GM12878 (cell line): ENCODE measurements around the gene RNF168. TPM values are rescaled to one million over a fixed set of nuclear protein-coding genes. Genes with fewer than 3 reads are reported as not detected.

Experiments
- ATAC-seq: fragments of 200-7000 bp; cut with Tn5 transposase; 3 replicates; pipeline ENCODE4 v1.9.1; 2020; ENCODE audit warnings: mild to moderate bottlenecking, moderate library complexity
- BruUV-seq: library from RNA; stranded (reverse); fragments of 400-500 nt; replicated peaks from 2 replicates; lab custom pipeline; 2021; lab: Mats Ljungman, UMichigan
- CTCF ChIA-PET: fragments of 300-600 bp; sonication (Branson Sonifier 250); formaldehyde crosslinking; extraction: SDS; loops from one replicate; lab custom pipeline; 2021; ENCODE audit warnings: inconsistent platforms; lab: Yijun Ruan, JAX
- POLR2A ChIA-PET: fragments of 350-600 bp; formaldehyde crosslinking; extraction: SDS; loops from one replicate; lab custom pipeline; 2021; ENCODE audit warnings: inconsistent platforms; lab: Charles Lee
- RAD21 ChIA-PET: fragments of 300-600 bp; sonication (Branson Sonifier 250); formaldehyde crosslinking; loops from one replicate; lab custom pipeline; 2023; ENCODE audit warnings: antibody characterized with exemption; ENCODE audit not compliant: unreplicated experiment; lab: Charles Lee
- SMC1A ChIA-PET: fragments of 300-600 bp; sonication (Branson Sonifier 250); formaldehyde crosslinking; loops from one replicate; lab custom pipeline; 2023; ENCODE audit not compliant: unreplicated experiment, uncharacterized antibody; lab: Charles Lee
- DNase-seq: peaks from one replicate; pipeline ENCODE4 v3.0.0-alpha.2; 2011; ENCODE audit warnings: low read depth, low spot score
- FAIRE-seq: peaks from 3 replicates; lab custom pipeline; 2011; peaks lifted over from hg19 to GRCh38; lab: Jason Lieb, UNC
- H2AFZ ChIP-seq: 2 replicates; pipeline ENCODE4 v1.6.0; 2011; ENCODE audit warnings: low read depth, low read length, control low read depth; ENCODE audit not compliant: control insufficient read depth
- H3K27ac ChIP-seq: 2 replicates; pipeline ENCODE4 v1.5.1; 2011; ENCODE audit warnings: control low read depth; ENCODE audit not compliant: control insufficient read depth, insufficient read depth
- H3K27me3 ChIP-seq, 2 experiments: replicated peaks in 1 of 2; 2 replicates each; pipeline versions ENCODE4 v1.6.0 to v1.6.1; 2011; ENCODE audit warnings: low read length in 1 of 2; ENCODE audit not compliant: control insufficient read depth in 2 of 2, insufficient read depth in 2 of 2
- H3K36me3 ChIP-seq, 2 experiments: 2 replicates each; pipeline ENCODE4 v1.5.1; 2011; ENCODE audit warnings: low read length in 1 of 2; ENCODE audit not compliant: control insufficient read depth in 2 of 2, insufficient read depth in 2 of 2
- H3K4me1 ChIP-seq: 2 replicates; pipeline ENCODE4 v1.6.1; 2011; ENCODE audit warnings: mild to moderate bottlenecking, low read length, moderate library complexity, mixed read lengths; ENCODE audit not compliant: control insufficient read depth, insufficient read depth
- H3K4me2 ChIP-seq: 2 replicates; pipeline ENCODE4 v1.6.0; 2011; ENCODE audit warnings: control low read depth; ENCODE audit not compliant: control insufficient read depth, insufficient read depth
- H3K4me3 ChIP-seq: fragments of 200-600 bp; sonication (generic); 2 replicates; pipeline ENCODE4 v1.5.1; 2016
- H3K79me2 ChIP-seq: 2 replicates; pipeline ENCODE4 v1.6.0; 2011; ENCODE audit warnings: low read length; ENCODE audit not compliant: control insufficient read depth, insufficient read depth
- H3K9ac ChIP-seq: 2 replicates; pipeline ENCODE4 v1.8.0; 2011; ENCODE audit warnings: low read length, control low read depth, mixed read lengths; ENCODE audit not compliant: control insufficient read depth, insufficient read depth
- H3K9me3 ChIP-seq: replicated peaks from 3 replicates; pipeline ENCODE4 v1.5.1; 2011; ENCODE audit warnings: mild to moderate bottlenecking, low read length; ENCODE audit not compliant: control insufficient read depth, insufficient read depth
- H4K20me1 ChIP-seq: 2 replicates; pipeline ENCODE4 v1.6.0; 2011; ENCODE audit not compliant: control insufficient read depth, insufficient read depth
- CBX5 ChIP-seq: sonication (generic); IDR thresholded peaks from 2 replicates; pipeline ENCODE4 v1.6.1; 2016; ENCODE audit warnings: low read depth, moderate library complexity, mild to moderate bottlenecking, inconsistent platforms
- CHD4 ChIP-seq: fragments of 200-600 bp; sonication (generic); IDR thresholded peaks from 2 replicates; pipeline ENCODE4 v1.6.1; 2016; ENCODE audit warnings: mild to moderate bottlenecking
- IKZF2 ChIP-seq, 2 experiments: fragments of 450-650 bp; IDR thresholded peaks; 2 replicates each; pipeline ENCODE4 v1.6.1; 2017; ENCODE audit warnings: mild to moderate bottlenecking in 2 of 2, moderate library complexity in 2 of 2
- POLR2A ChIP-seq: IDR thresholded peaks from 2 replicates; pipeline ENCODE4 v1.6.1; 2011; ENCODE audit warnings: low read depth, mild to moderate bottlenecking, low read length
- SRF ChIP-seq, 2 experiments: IDR thresholded peaks; 2 replicates each; pipeline ENCODE4 v1.6.1; 2011; ENCODE audit warnings: low read depth in 2 of 2, low read length in 2 of 2, mild to moderate bottlenecking in 1 of 2, moderate library complexity in 1 of 2
- YBX1 ChIP-seq: fragments of 450-650 bp; IDR thresholded peaks from 2 replicates; pipeline ENCODE4 v1.6.1; 2016; ENCODE audit warnings: antibody characterized with exemption
- WGBS: methylation state at CpG from one replicate; pipeline ENCODE4 v1.1.6; 2016; ENCODE audit warnings: low lambda C conversion rate; ENCODE audit not compliant: insufficient replicate concordance, insufficient coverage; ENCODE audit errors: missing lambda C conversion rate; 5-methylcytosine and 5-hydroxymethylcytosine counted together
- in situ Hi-C: fragments of 300-500 bp; cut with MboI; formaldehyde crosslinking; loops from 9 replicates; pipeline ENCODE4 v1.14.3; 2018; ENCODE audit warnings: mixed read lengths
- intact Hi-C: fragments of 100-400 bp; cut with micrococcal nuclease; formaldehyde crosslinking; loops from one replicate; pipeline ENCODE4 v1.14.2; 2022; ENCODE audit not compliant: unreplicated experiment
- polyA plus RNA-seq, 11 experiments: library from polyadenylated mRNA; depleted of rRNA in 4 of 11; unstranded in 6 of 11; stranded (reverse) in 5 of 11; fragments of >200 nt; fragmentation: Nextera tagmentation in 4 of 11; fragmentation: Illumina TruSeq in 1 of 11; extraction: Ambion mirVana in 4 of 11; extraction: Trizol in 1 of 11; gene quantifications; 1 replicate in 1 of 11; 2 replicates in 10 of 11; pipeline versions ENCODE4 v1.2.1 to v1.2.3, GENCODE V29; 2011 to 2016; ENCODE audit warnings: inconsistent platforms in 2 of 11, missing spikeins in 2 of 11, low read depth in 1 of 11
- total RNA-seq, 4 experiments: library from RNA; depleted of rRNA in 3 of 4; stranded (reverse); fragments of >200 nt in 3 of 4; fragmentation: Illumina TruSeq in 1 of 4; extraction: Trizol in 1 of 4; gene quantifications; 2 replicates each; pipeline versions ENCODE4 v1.2.1 to v1.2.3, GENCODE V29; 2013 to 2021
- TF ChIP-seq, protein P1 (sequence below): IDR thresholded peaks from 2 replicates; pipeline ENCODE4 v1.6.1; 2011; ENCODE audit warnings: borderline replicate concordance, low read depth, mild to moderate bottlenecking, moderate library complexity, mixed read lengths, low read length; ENCODE audit not compliant: insufficient read depth; ENCODE audit errors: extremely low read length
- TF ChIP-seq, protein P2 (sequence below): fragments of 450-650 bp; IDR thresholded peaks from 2 replicates; pipeline ENCODE4 v1.6.1; 2016; ENCODE audit warnings: mild to moderate bottlenecking, moderate library complexity, borderline replicate concordance
- TF ChIP-seq, protein P3 (sequence below): IDR thresholded peaks from 2 replicates; pipeline ENCODE4 v1.6.1; 2012; ENCODE audit warnings: low read depth, low read length, improper control_type of control experiment

Gene RNF168
- total and polyA plus RNA-seq, 10 of the 15 experiments (the other 5 are each of a cell fraction or from before 2014, with no cell fraction given), result 12.7 to 47.5 (median 24.8) TPM

DNA sequence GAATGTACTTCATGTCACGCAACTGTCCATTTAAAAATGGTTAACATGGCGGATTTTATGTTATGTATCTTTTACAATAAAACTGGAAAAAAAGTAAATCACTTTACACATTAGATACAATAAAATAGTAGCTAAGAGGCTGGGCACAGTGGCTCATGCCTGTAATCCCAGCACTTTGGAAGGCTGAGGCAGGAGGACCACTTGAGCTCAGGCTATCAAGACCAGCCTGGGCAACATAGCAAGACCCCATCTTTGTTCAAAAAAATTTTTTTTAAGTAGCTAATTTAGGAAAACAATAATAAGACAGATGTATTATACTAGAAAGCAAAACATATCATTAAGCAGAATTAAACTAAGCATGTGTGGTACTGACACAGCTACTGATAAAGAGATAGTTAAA lies 11.5 kb downstream of the RNF168 start:
- in situ Hi-C loops, result no loop called here
- 100% methylated on average over 2 of the region's 2 CpGs for WGBS
- no peak for FAIRE-seq

More for the DNA sequence above, 11.5 kb downstream of the RNF168 start:
- H3K27me3 ChIP-seq, result no peaks in the 10 kb centered on the region
- no peak overlapping the region for H3K9ac ChIP-seq
- ChIA-PET CTCF (interaction anchor here (1.6 kb wide), 1 partner anchor 238 kb away, joined by 4 read pairs; no protein-coding TSS in a partner anchor), SMC1A (interaction anchor here (0.5 kb wide), 1 partner anchor 146 kb away, joined by 3 read pairs; no protein-coding TSS in a partner anchor), POLR2A (no interaction called here), RAD21 (no interaction called here)
- no peak overlapping the region for H3K4me3 ChIP-seq
- H3K4me2 ChIP-seq, result no peak overlapping the region
- no peak for ATAC-seq
- no peak overlapping the region for H3K27ac ChIP-seq
- peaks cover 3 to 20% of the 10 kb centered on the region in 2 experiments; a peak in 3 of 4 replicates for H3K36me3 ChIP-seq
- peaks cover 83% of the 10 kb centered on the region for H3K79me2 ChIP-seq
- H3K9me3 ChIP-seq, result peaks cover 5% of the 10 kb centered on the region; the same call in 2 of the 3 replicates
- TF ChIP-seq, protein P1, sequence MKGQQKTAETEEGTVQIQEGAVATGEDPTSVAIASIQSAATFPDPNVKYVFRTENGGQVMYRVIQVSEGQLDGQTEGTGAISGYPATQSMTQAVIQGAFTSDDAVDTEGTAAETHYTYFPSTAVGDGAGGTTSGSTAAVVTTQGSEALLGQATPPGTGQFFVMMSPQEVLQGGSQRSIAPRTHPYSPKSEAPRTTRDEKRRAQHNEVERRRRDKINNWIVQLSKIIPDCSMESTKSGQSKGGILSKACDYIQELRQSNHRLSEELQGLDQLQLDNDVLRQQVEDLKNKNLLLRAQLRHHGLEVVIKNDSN, result no peak
- TF ChIP-seq SRF (IDR thresholded peaks at IDR 0.05; ENCODE audit: low read depth in 2 of 2, low read length in 2 of 2) (no peak), IKZF2 (IDR thresholded peaks at IDR 0.05) (no peak), CBX5 (no peak), CHD4 (no peak), POLR2A (no peak), YBX1 (no peak)
- TF ChIP-seq, protein P2, sequence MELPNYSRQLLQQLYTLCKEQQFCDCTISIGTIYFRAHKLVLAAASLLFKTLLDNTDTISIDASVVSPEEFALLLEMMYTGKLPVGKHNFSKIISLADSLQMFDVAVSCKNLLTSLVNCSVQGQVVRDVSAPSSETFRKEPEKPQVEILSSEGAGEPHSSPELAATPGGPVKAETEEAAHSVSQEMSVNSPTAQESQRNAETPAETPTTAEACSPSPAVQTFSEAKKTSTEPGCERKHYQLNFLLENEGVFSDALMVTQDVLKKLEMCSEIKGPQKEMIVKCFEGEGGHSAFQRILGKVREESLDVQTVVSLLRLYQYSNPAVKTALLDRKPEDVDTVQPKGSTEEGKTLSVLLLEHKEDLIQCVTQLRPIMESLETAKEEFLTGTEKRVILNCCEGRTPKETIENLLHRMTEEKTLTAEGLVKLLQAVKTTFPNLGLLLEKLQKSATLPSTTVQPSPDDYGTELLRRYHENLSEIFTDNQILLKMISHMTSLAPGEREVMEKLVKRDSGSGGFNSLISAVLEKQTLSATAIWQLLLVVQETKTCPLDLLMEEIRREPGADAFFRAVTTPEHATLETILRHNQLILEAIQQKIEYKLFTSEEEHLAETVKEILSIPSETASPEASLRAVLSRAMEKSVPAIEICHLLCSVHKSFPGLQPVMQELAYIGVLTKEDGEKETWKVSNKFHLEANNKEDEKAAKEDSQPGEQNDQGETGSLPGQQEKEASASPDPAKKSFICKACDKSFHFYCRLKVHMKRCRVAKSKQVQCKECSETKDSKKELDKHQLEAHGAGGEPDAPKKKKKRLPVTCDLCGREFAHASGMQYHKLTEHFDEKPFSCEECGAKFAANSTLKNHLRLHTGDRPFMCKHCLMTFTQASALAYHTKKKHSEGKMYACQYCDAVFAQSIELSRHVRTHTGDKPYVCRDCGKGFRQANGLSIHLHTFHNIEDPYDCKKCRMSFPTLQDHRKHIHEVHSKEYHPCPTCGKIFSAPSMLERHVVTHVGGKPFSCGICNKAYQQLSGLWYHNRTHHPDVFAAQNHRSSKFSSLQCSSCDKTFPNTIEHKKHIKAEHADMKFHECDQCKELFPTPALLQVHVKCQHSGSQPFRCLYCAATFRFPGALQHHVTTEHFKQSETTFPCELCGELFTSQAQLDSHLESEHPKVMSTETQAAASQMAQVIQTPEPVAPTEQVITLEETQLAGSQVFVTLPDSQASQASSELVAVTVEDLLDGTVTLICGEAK, result no peak
- TF ChIP-seq, protein P3, sequence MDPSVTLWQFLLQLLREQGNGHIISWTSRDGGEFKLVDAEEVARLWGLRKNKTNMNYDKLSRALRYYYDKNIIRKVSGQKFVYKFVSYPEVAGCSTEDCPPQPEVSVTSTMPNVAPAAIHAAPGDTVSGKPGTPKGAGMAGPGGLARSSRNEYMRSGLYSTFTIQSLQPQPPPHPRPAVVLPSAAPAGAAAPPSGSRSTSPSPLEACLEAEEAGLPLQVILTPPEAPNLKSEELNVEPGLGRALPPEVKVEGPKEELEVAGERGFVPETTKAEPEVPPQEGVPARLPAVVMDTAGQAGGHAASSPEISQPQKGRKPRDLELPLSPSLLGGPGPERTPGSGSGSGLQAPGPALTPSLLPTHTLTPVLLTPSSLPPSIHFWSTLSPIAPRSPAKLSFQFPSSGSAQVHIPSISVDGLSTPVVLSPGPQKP, result no peak
- no TSS peak for BruUV-seq
- H4K20me1 ChIP-seq, result no peaks in the 10 kb centered on the region; the same call in 1 of the 2 replicates
- no peaks in the 10 kb centered on the region for H3K4me1 ChIP-seq
- no peak for DNase-seq
- intact Hi-C loops, result no loop called here
- H2AFZ ChIP-seq, result no peak overlapping the region
